ENCODE results near the gene AOPEP. TPM values are rescaled to one million over a fixed set of nuclear protein-coding genes. Genes with fewer than 3 reads are reported as not detected.

The AOPEP gene
- total and polyA plus RNA-seq, 4 donors: 210 to 311 (median 285) TPM

DNA sequence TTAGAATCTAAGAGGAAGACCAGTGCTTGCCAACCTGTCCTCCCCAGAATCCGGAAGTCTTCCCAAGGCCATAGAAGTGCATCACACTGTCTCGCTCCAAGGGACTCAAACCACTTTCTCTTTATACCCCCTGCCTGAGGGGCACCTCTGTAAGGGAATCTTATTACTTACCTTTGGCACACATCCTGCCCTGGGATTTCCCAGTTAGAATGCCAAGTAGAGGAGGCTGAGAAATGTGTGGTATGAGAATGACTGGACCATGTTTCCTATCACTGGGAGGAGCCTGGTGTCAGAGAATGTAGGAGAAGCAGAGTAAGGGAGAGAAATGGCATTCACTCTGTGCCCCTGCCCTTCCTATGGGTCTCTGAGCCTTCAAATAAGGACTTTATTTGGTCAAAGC lies 85.8 kb downstream of the AOPEP start:
- ATAC-seq (ENCODE audit: low FRiP score) (no peak), DNase-seq (no peak)
- WGBS, 2 donors: 94 to 96% methylated on average over 2 of the region's 2 CpGs
- Histone ChIP-seq H3K27ac (ENCODE audit: low read depth in 1 of 2, low read length in 2 of 2) (peak overlapping the region in 1 of 2 donors; percentile 87), H3K4me1 (ENCODE audit: control insufficient read depth in 1 of 2, insufficient read depth in 2 of 2, low read length in 2 of 2) (peaks cover 5% of the 10 kb centered on the region in 2 donors), H3K36me3 (ENCODE audit: control insufficient read depth in 1 of 2, insufficient read depth in 2 of 2, low read length in 1 of 2) (no peaks in the 10 kb centered on the region), H3K27me3 (ENCODE audit: control insufficient read depth in 1 of 2, insufficient read depth in 2 of 2, low read length in 1 of 2) (no peaks in the 10 kb centered on the region), H3K4me3 (ENCODE audit: low read length in 2 of 2) (no peak overlapping the region), H3K9me3 (ENCODE audit: control insufficient read depth, low read length) (no peaks in the 10 kb centered on the region)
- intact Hi-C loops (cut with DNase I): no loop called here

DNA sequence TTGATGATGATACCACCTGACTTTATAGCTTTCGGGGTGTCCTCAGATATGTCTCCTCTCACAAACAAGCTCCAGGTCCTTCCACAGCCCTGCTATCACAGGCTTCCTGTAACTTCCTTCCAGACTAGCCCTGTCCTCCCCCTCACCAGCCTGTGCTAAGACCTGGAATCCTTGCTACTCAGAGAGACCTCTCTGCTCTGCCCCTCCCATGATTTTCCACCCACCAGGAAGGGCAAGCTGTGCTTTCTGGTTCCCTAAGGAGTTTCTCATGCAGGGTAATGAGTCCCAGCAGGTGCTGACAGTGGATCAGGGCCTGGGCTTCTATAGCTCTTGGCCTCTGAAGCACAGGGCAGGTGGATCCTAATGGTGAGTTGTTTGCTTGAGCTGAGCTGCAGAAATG lies 86.9 kb downstream of the AOPEP start:
- Histone ChIP-seq H3K27ac (ENCODE audit: low read depth in 1 of 2, low read length in 2 of 2) (peak overlapping the region in 1 of 2 donors; percentile 68), H3K9me3 (ENCODE audit: control insufficient read depth, low read length) (no peaks in the 10 kb centered on the region), H3K27me3 (ENCODE audit: control insufficient read depth in 1 of 2, insufficient read depth in 2 of 2, low read length in 1 of 2) (no peaks in the 10 kb centered on the region), H3K4me1 (ENCODE audit: control insufficient read depth in 1 of 2, insufficient read depth in 2 of 2, low read length in 2 of 2) (peaks cover 9% of the 10 kb centered on the region in 2 donors), H3K4me3 (ENCODE audit: low read length in 2 of 2) (no peak overlapping the region), H3K36me3 (ENCODE audit: control insufficient read depth in 1 of 2, insufficient read depth in 2 of 2, low read length in 1 of 2) (no peaks in the 10 kb centered on the region)
- intact Hi-C loops (cut with DNase I): no loop called here
- no peak for DNase-seq
- WGBS, 2 donors: 98 to 100% methylated on average over 1 of the region's 1 CpG
- no peak for ATAC-seq (ENCODE audit: low FRiP score)

DNA sequence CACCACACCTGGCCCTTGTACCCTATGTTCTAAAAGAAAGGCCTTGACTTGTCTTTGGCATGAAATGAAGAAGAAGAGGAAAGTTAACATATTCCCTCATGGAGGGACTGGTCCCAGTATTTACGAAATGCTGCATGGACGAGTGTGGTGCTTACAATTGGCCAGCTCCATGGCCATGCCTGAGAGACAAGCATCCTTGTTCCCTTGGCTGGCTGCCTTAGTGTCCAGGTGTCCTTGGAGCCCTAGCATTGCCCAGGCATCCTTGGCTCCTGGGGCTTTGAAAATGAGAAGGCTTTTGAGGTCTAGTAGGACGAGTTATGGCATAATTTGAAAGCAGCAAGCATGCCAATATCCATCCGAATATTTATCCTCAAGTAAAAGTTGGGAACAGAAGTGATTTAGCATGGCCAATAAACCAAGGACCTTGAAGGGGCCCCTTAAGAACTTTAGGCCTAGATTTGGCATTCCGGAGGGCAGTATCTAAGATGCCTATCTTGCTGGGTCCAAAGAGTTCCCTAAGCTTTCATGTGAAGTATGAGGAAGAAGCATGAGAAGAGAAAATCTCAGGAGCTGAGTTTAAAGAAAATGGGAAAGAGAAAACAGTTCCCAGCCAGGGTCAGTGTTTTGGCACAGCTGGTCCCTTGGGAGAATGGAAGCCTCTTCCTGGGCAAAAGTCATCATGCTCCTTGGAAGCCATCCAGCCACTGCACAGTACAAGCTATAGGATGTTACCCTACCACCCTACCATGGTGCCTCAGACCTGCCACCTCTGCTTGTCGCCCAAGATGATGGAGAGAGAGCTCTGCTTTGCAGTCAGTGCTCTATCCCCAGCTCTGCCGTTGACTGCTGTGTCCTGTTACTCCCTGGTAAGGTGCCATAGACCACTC lies 91.0 kb downstream of the AOPEP start:
- ATAC-seq (ENCODE audit: low FRiP score) (no peak), DNase-seq (no peak)
- intact Hi-C loops (cut with DNase I): no loop called here
- H3K27ac ChIP-seq (ENCODE audit: low read depth in 1 of 2, low read length in 2 of 2): peak overlapping the region; percentile 65 to 69
- 47 to 53% methylated on average over 7 of the region's 7 CpGs for WGBS, 2 donors
- H3K9me3 ChIP-seq (ENCODE audit: control insufficient read depth, low read length): no peaks in the 10 kb centered on the region
- H3K4me1 ChIP-seq (ENCODE audit: control insufficient read depth in 1 of 2, insufficient read depth in 2 of 2, low read length in 2 of 2): peaks cover 5 to 6% of the 10 kb centered on the region in 2 donors
- H3K4me3 ChIP-seq (ENCODE audit: low read length in 2 of 2): no peak overlapping the region
- no peaks in the 10 kb centered on the region for H3K27me3 ChIP-seq (ENCODE audit: control insufficient read depth in 1 of 2, insufficient read depth in 2 of 2, low read length in 1 of 2)
- no peaks in the 10 kb centered on the region for H3K36me3 ChIP-seq (ENCODE audit: control insufficient read depth in 1 of 2, insufficient read depth in 2 of 2, low read length in 1 of 2)

DNA sequence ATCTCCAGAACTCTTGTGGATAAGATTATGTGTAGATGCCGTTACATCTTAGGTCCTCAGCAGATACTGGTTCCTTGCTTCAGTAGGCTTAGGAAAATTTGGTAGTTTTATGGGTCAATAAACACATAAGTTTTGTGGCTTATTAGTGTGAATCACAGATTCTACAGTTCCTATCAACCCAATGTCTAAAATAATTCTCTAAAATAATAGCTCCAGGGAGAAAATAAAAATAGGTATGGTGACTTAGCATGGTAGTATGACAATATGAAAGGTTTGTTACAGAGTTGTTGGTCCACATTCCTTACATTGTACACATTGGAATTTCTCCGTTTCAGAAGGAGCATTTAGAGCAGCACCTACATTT lies 91.7 kb downstream of the AOPEP start:
- Histone ChIP-seq H3K9me3 (ENCODE audit: control insufficient read depth, low read length) (no peaks in the 10 kb centered on the region), H3K4me1 (ENCODE audit: control insufficient read depth in 1 of 2, insufficient read depth in 2 of 2, low read length in 2 of 2) (peaks cover 6 to 7% of the 10 kb centered on the region in 2 donors), H3K27me3 (ENCODE audit: control insufficient read depth in 1 of 2, insufficient read depth in 2 of 2, low read length in 1 of 2) (no peaks in the 10 kb centered on the region), H3K27ac (ENCODE audit: low read depth in 1 of 2, low read length in 2 of 2) (peak overlapping the region in 1 of 2 donors; percentile 65), H3K4me3 (ENCODE audit: low read length in 2 of 2) (no peak overlapping the region), H3K36me3 (ENCODE audit: control insufficient read depth in 1 of 2, insufficient read depth in 2 of 2, low read length in 1 of 2) (no peaks in the 10 kb centered on the region)
- WGBS, 2 donors: 55 to 61% methylated on average over 2 of the region's 2 CpGs
- DNase-seq: no peak
- intact Hi-C loops (cut with DNase I): no loop called here
- ATAC-seq (ENCODE audit: low FRiP score): no peak

DNA sequence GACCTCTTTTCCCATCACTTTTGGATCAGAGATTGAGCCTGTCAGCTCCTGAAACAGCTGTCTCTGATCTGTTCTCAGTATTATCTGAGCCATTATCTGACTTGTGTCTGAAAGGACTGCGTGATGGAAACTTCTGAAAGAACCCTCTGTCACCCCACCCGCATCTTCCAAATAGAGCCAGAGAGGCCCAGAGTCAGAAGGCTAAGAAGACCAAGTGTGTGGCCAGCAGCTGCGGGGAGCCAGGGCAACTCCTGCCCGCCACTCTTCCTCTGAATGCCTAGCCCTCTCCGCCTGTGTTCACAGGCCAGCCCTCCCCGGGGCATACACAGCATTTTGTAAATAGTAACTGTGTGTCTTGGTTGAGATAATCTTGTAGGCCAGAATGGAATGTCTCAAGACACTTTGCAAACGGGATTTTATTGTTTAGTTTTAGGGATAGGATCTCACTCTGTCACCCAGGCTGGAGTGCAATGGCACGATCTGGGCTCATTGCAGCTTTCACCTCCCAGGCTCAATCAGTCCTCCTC lies 92.7 kb downstream of the AOPEP start:
- intact Hi-C loops (cut with DNase I): no loop called here
- no peaks in the 10 kb centered on the region for H3K9me3 ChIP-seq (ENCODE audit: control insufficient read depth, low read length)
- H3K27me3 ChIP-seq (ENCODE audit: control insufficient read depth in 1 of 2, insufficient read depth in 2 of 2, low read length in 1 of 2): no peaks in the 10 kb centered on the region
- H3K4me1 ChIP-seq (ENCODE audit: control insufficient read depth in 1 of 2, insufficient read depth in 2 of 2, low read length in 2 of 2): peaks cover 6 to 7% of the 10 kb centered on the region in 2 donors
- H3K36me3 ChIP-seq (ENCODE audit: control insufficient read depth in 1 of 2, insufficient read depth in 2 of 2, low read length in 1 of 2): no peaks in the 10 kb centered on the region
- H3K27ac ChIP-seq (ENCODE audit: low read depth in 1 of 2, low read length in 2 of 2): peak overlapping the region; percentile 65 to 84
- WGBS, 2 donors: 31 to 35% methylated on average over 8 of the region's 8 CpGs
- ATAC-seq (ENCODE audit: low FRiP score) (no peak), DNase-seq (no peak)
- H3K4me3 ChIP-seq (ENCODE audit: low read length in 2 of 2): no peak overlapping the region

GRCh38 chr9:94821098-94821887 lies 94.8 kb downstream of the AOPEP start:
- peaks cover 6 to 13% of the 10 kb centered on the region in 2 donors for H3K4me1 ChIP-seq (ENCODE audit: control insufficient read depth in 1 of 2, insufficient read depth in 2 of 2, low read length in 2 of 2)

GRCh38 chr9:94822273-94822672 lies 95.8 kb downstream of the AOPEP start:
- Histone ChIP-seq H3K36me3 (ENCODE audit: control insufficient read depth in 1 of 2, insufficient read depth in 2 of 2, low read length in 1 of 2) (no peaks in the 10 kb centered on the region), H3K27me3 (ENCODE audit: control insufficient read depth in 1 of 2, insufficient read depth in 2 of 2, low read length in 1 of 2) (no peaks in the 10 kb centered on the region), H3K27ac (ENCODE audit: low read depth in 1 of 2, low read length in 2 of 2) (peak overlapping the region; percentile 72 to 93), H3K9me3 (ENCODE audit: control insufficient read depth, low read length) (no peaks in the 10 kb centered on the region), H3K4me3 (ENCODE audit: low read length in 2 of 2) (no peak overlapping the region), H3K4me1 (ENCODE audit: control insufficient read depth in 1 of 2, insufficient read depth in 2 of 2, low read length in 2 of 2) (peaks cover 9 to 13% of the 10 kb centered on the region in 2 donors)
- no peak for DNase-seq
- intact Hi-C loops (cut with DNase I): no loop called here
- WGBS, 2 donors: 2 to 7% methylated on average over 2 of the region's 2 CpGs
- no peak for ATAC-seq (ENCODE audit: low FRiP score)

More at GRCh38 chr9:94821098-94821887, 94.8 kb downstream of the AOPEP start:
- 77 to 89% methylated on average over 3 of the region's 3 CpGs for WGBS, 2 donors
- H3K27me3 ChIP-seq (ENCODE audit: control insufficient read depth in 1 of 2, insufficient read depth in 2 of 2, low read length in 1 of 2): no peaks in the 10 kb centered on the region
- no peaks in the 10 kb centered on the region for H3K9me3 ChIP-seq (ENCODE audit: control insufficient read depth, low read length)
- DNase-seq (no peak), ATAC-seq (ENCODE audit: low FRiP score) (no peak)
- H3K36me3 ChIP-seq (ENCODE audit: control insufficient read depth in 1 of 2, insufficient read depth in 2 of 2, low read length in 1 of 2): no peaks in the 10 kb centered on the region
- intact Hi-C loops (cut with DNase I): no loop called here
- no peak overlapping the region for H3K4me3 ChIP-seq (ENCODE audit: low read length in 2 of 2)
- H3K27ac ChIP-seq (ENCODE audit: low read depth in 1 of 2, low read length in 2 of 2): peak overlapping the region in 1 of 2 donors; percentile 67

DNA sequence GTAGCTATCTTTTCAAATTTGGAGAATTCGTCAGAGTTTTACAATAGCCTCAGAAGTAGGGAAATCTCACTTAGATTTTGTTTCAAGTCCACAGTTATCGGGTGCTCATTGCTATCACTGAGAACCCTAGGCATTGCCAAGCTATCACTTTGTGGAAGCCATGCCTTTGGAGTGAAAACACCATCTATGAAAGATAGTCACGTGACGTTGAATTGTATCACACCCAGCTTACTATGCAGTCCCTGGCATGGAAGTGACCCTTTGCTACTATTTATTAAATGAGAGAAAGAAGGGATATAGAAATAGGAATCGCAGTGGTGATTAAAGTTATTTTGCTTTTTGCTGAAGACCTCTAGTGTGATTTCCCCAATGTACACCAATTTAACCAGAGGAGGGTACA lies 97.2 kb downstream of the AOPEP start:
- intact Hi-C loops (cut with DNase I): no loop called here
- Histone ChIP-seq H3K9me3 (ENCODE audit: control insufficient read depth, low read length) (no peaks in the 10 kb centered on the region), H3K27me3 (ENCODE audit: control insufficient read depth in 1 of 2, insufficient read depth in 2 of 2, low read length in 1 of 2) (no peaks in the 10 kb centered on the region), H3K4me1 (ENCODE audit: control insufficient read depth in 1 of 2, insufficient read depth in 2 of 2, low read length in 2 of 2) (peaks cover 4 to 10% of the 10 kb centered on the region in 2 donors), H3K27ac (ENCODE audit: low read depth in 1 of 2, low read length in 2 of 2) (peak overlapping the region; percentile 29 to 83), H3K36me3 (ENCODE audit: control insufficient read depth in 1 of 2, insufficient read depth in 2 of 2, low read length in 1 of 2) (no peaks in the 10 kb centered on the region), H3K4me3 (ENCODE audit: low read length in 2 of 2) (no peak overlapping the region)
- no peak for ATAC-seq (ENCODE audit: low FRiP score)
- WGBS, 2 donors: 75 to 86% methylated on average over 5 of the region's 5 CpGs
- DNase-seq: no peak

Data from aorta (tissue), 5 donors.